Adrenal gland (tissue), 12 donors: ENCODE data around the gene PTX3. TPM values are rescaled to one million over a fixed set of nuclear protein-coding genes. Genes with fewer than 3 reads are reported as not detected.

Source experiments
- DNase-seq, 7 donors: peaks; one replicate each; pipeline ENCODE4 v3.0.0-alpha.2; 2019 to 2020
- H3K27ac ChIP-seq, 5 donors: fragments of 200-600 bp; sonication (generic) in 4 of 5; 1 replicate in 3 of 5; 2 replicates in 2 of 5; pipeline versions ENCODE4 v1.5.1 to v1.8.0; 2016 to 2020; ENCODE audit warnings: mild to moderate bottlenecking in 1 of 5
- H3K27me3 ChIP-seq: fragments of 200-600 bp; 2 replicates; pipeline ENCODE4 v1.8.0; 2021
- H3K36me3 ChIP-seq, 2 donors: fragments of 200-600 bp; replicated peaks in 1 of 2; 1 replicate in 1 of 2; 2 replicates in 1 of 2; pipeline versions ENCODE4 v1.5.1 to v1.8.0; 2018 to 2022
- H3K4me1 ChIP-seq, 2 donors: fragments of 200-600 bp; replicated peaks in 1 of 2; 1 replicate in 1 of 2; 2 replicates in 1 of 2; pipeline versions ENCODE4 v1.5.1 to v1.8.0; 2018 to 2021
- H3K4me3 ChIP-seq, 4 donors: fragments of 200-600 bp; sonication (generic) in 3 of 4; one replicate each; pipeline ENCODE4 v1.5.1; 2016 to 2018
- H3K9me3 ChIP-seq, 3 donors: fragments of 200-600 bp; sonication (generic) in 1 of 3; replicated peaks in 1 of 3; 1 replicate in 2 of 3; 2 replicates in 1 of 3; pipeline versions ENCODE4 v1.5.1 to v1.8.0; 2016 to 2021
- POLR2A ChIP-seq, 2 donors: fragments of 450-650 bp; IDR thresholded peaks; one replicate each; pipeline ENCODE4 v1.6.1; 2017; ENCODE audit warnings: antibody characterized with exemption in 2 of 2, mild to moderate bottlenecking in 2 of 2, moderate library complexity in 1 of 2
- WGBS, 4 donors: extraction: QIAGEN DNeasy Blood & Tissue Kit in 2 of 4; methylation state at CpG; one replicate each; pipeline versions ENCODE4 v1.1.5 to v1.1.7; 2013 to 2017; 5-methylcytosine and 5-hydroxymethylcytosine counted together
- intact Hi-C, 2 donors: fragments of 100-400 bp; cut with DNase I; formaldehyde crosslinking; loops; one replicate each; pipeline versions ENCODE4 v1.14.1 to v1.15.0; 2022 to 2023
- polyA plus RNA-seq, 3 donors: library from polyadenylated mRNA; stranded (reverse); fragments of 200-250 nt in 2 of 3; fragments of 350-450 nt in 1 of 3; fragmentation: Illumina TruSeq in 1 of 3; extraction: RNeasy Lipid Tissue Mini Kit (QIAGEN cat#74804) in 1 of 3; gene quantifications; one replicate each; pipeline ENCODE4 v1.2.3, GENCODE V29; 2013 to 2014
- total RNA-seq, 9 donors: library from RNA; depleted of rRNA in 4 of 9; stranded (reverse); fragments of >200 nt in 4 of 9; fragments of 120-200 nt in 1 of 9; fragmentation: NEBNext Ultra II Directional in 1 of 9; extraction: Animal tissue kit (Norgen Biotek cat#: 25700) in 1 of 9; gene quantifications; one replicate each; pipeline versions ENCODE4 v1.1.0 to v1.2.4, GENCODE V29; 2013 to 2023
- TF ChIP-seq, protein P1 (sequence below), 6 experiments: fragments of 450-650 bp in 4 of 6; fragments of 200-600 bp in 2 of 6; sonication (generic) in 1 of 6; IDR thresholded peaks; 1 replicate in 5 of 6; 2 replicates in 1 of 6; pipeline versions ENCODE4 v1.5.1 to v1.8.0; 2016 to 2021; ENCODE audit warnings: antibody characterized with exemption in 6 of 6, mild to moderate bottlenecking in 2 of 6, moderate library complexity in 1 of 6
- donor health status: healthy with polysubstance abuse.
- donor health status: Bipolar disorder and iron deficiency.
- donor health status: DM: yes; HTN: yes; CAD: no.
- donor health status: DM: no; HTN: no; CAD: no.
- donor health status: DM: no; HTN: no; CAD: no.
- donor health status: DM: yes; HTN: yes; CAD: no.

PTX3 gene
- total and polyA plus RNA-seq, 12 donors = 0.12 to 21.8 (median 3.8) TPM

DNA sequence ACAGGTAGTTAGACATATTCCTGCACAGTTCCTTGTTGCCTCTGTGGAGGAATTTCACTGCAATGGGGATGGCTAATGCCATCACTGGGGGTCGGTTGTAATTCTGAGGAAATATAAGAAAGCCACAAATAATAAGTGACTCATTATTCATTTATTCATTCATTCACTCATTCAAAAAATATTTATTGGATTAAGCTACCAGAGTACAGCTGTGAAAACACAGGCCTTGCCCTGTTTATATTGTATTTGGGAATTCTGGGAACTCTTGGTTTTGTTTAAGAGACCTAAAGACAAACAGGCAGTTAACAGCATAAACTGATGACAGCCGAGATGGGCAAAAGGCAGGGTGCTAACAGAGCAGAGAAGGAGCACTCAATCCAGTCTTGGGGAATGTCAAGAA, 23.6 kb downstream of the PTX3 start:
- Histone ChIP-seq H3K4me3 (no peak overlapping the region), H3K36me3 (no peaks in the 10 kb centered on the region), H3K27me3 (no peaks in the 10 kb centered on the region), H3K27ac (no peak overlapping the region), H3K4me1 (no peaks in the 10 kb centered on the region), H3K9me3 (no peaks in the 10 kb centered on the region)
- WGBS, 4 donors = 58 to 77% (median 72%) methylated on average over 2 of the region's 2 CpGs
- DNase-seq = no peak
- intact Hi-C loops = no loop called here
- TF ChIP-seq, protein P1, sequence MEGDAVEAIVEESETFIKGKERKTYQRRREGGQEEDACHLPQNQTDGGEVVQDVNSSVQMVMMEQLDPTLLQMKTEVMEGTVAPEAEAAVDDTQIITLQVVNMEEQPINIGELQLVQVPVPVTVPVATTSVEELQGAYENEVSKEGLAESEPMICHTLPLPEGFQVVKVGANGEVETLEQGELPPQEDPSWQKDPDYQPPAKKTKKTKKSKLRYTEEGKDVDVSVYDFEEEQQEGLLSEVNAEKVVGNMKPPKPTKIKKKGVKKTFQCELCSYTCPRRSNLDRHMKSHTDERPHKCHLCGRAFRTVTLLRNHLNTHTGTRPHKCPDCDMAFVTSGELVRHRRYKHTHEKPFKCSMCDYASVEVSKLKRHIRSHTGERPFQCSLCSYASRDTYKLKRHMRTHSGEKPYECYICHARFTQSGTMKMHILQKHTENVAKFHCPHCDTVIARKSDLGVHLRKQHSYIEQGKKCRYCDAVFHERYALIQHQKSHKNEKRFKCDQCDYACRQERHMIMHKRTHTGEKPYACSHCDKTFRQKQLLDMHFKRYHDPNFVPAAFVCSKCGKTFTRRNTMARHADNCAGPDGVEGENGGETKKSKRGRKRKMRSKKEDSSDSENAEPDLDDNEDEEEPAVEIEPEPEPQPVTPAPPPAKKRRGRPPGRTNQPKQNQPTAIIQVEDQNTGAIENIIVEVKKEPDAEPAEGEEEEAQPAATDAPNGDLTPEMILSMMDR (IDR thresholded peaks at IDR 0.05) = no peak
- no peak for TF ChIP-seq POLR2A (IDR thresholded peaks at IDR 0.05)

DNA sequence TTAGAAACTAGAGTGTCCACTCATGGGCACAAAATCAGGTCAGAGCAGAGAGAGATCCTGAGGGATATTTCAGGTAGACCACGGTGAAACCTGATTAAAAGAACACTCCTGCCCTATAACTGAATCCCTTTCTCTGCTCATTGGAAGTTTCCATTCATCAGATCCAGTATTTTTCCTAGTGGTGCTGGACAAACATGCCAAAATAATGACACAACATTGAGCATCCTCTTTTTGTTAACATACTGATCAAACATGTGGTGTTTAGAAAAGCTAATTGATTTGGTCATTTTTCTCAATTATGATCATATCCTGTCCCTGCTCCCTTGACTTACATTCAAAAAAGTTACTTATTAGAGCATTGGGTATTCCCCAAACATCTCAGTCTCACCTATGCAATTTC, 27.2 kb downstream of the PTX3 start:
- intact Hi-C loops = no loop called here
- Histone ChIP-seq H3K27me3 (no peaks in the 10 kb centered on the region), H3K27ac (no peak overlapping the region), H3K9me3 (no peaks in the 10 kb centered on the region), H3K4me3 (no peak overlapping the region), H3K36me3 (no peaks in the 10 kb centered on the region), H3K4me1 (peaks cover 0 to 3% of the 10 kb centered on the region in 2 donors)
- no peak for TF ChIP-seq POLR2A (IDR thresholded peaks at IDR 0.05)
- TF ChIP-seq, protein P1 (IDR thresholded peaks at IDR 0.05) = no peak
- 81 to 96% (median 88%) methylated on average over 1 of the region's 1 CpG for WGBS, 4 donors
- DNase-seq = no peak

DNA sequence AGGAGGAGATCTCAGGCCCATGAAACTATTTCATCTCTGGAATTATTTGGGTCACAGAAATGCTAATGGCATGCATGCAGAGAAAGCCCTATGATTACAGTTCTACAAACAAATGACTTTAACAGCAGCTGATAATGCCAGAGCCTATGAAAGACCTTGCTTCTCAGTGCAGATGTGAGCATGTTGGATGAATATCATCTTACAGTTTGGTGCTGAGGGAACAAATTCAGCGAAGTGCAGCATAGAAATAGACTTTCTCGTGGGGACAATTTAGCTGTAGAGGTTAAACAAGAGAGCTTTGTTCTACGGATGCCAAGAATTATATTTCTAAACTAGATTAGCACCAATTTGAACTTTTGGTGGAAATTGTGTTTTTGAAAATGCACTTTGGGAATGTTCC, 27.7 kb downstream of the PTX3 start:
- intact Hi-C loops = no loop called here
- 71 to 82% (median 81%) methylated on average over 3 of the region's 3 CpGs for WGBS, 4 donors
- no peaks in the 10 kb centered on the region for H3K27me3 ChIP-seq
- H3K36me3 ChIP-seq = no peaks in the 10 kb centered on the region
- no peak overlapping the region for H3K4me3 ChIP-seq
- H3K27ac ChIP-seq = no peak overlapping the region
- no peak for DNase-seq
- no peaks in the 10 kb centered on the region for H3K9me3 ChIP-seq
- TF ChIP-seq, protein P1 (IDR thresholded peaks at IDR 0.05) = no peak
- no peak for TF ChIP-seq POLR2A (IDR thresholded peaks at IDR 0.05)
- peaks cover 0 to 3% of the 10 kb centered on the region in 2 donors for H3K4me1 ChIP-seq

DNA sequence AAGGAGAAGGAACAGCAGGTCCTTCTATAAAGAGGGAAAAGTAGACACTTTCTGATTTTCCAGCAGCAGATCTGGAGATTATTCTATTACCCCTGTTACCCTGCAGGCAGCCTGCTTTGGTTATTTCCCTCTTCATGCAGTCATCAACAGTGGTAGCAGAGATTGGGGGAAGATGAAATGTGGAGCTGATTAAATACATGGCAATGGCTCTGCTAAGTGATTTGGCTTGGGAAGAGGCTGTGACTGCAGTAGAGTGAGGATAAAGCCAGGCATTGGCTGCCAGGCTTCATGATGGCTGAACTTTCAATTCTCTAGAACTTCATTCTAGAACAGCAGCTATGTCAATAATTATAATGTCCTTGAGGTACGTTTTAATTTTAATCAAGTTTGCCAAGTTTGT, 29.1 kb downstream of the PTX3 start:
- 36 to 59% (median 53%) methylated on average over 1 of the region's 1 CpG for WGBS, 4 donors
- H3K4me1 ChIP-seq = peaks cover 0 to 3% of the 10 kb centered on the region in 2 donors

More for the DNA sequence above, 29.1 kb downstream of the PTX3 start:
- DNase-seq = no peak
- Histone ChIP-seq H3K4me3 (no peak overlapping the region), H3K9me3 (no peaks in the 10 kb centered on the region), H3K27ac (no peak overlapping the region), H3K36me3 (no peaks in the 10 kb centered on the region), H3K27me3 (no peaks in the 10 kb centered on the region)
- no peak for TF ChIP-seq POLR2A (IDR thresholded peaks at IDR 0.05)
- TF ChIP-seq, protein P1 (IDR thresholded peaks at IDR 0.05) = no peak
- intact Hi-C loops = no loop called here
